Fibroblast of lung (primary cell): ENCODE data around the gene TNRC6A.

Source experiments
- CTCF ChIP-seq, 2 donors: IDR thresholded peaks in 1 of 2; conservative IDR thresholded peaks in 1 of 2; 1 replicate in 1 of 2; 2 replicates in 1 of 2; pipeline ENCODE4 v1.5.1; 2011 to 2012; ENCODE audit warnings: low read length in 2 of 2, control low read depth in 1 of 2, inconsistent platforms in 1 of 2, low read depth in 1 of 2, mild to moderate bottlenecking in 1 of 2
- EZH2 ChIP-seq: IDR thresholded peaks from 2 replicates; pipeline ENCODE4 v1.5.1; 2012; ENCODE audit warnings: low read length, control low read depth, mild to moderate bottlenecking; ENCODE audit errors: missing control alignments

GRCh38 chr16:24737916-24738594 lies 8.6 kb downstream of the TNRC6A start:
- TF ChIP-seq CTCF (conservative IDR thresholded peaks at IDR 0.05 in 1 of 2, IDR thresholded peaks at IDR 0.05 in 1 of 2; ENCODE audit: low read depth in 1 of 2, low read length in 2 of 2) (no peak), EZH2 (no peak)
